Measurements from ENCODE around the gene UPF1. TPM values are rescaled to one million over a fixed set of nuclear protein-coding genes. Genes with fewer than 3 reads are reported as not detected.

UPF1 gene
- total RNA-seq, 2 experiments from 2014 or later: 77.2 to 113 TPM

DNA sequence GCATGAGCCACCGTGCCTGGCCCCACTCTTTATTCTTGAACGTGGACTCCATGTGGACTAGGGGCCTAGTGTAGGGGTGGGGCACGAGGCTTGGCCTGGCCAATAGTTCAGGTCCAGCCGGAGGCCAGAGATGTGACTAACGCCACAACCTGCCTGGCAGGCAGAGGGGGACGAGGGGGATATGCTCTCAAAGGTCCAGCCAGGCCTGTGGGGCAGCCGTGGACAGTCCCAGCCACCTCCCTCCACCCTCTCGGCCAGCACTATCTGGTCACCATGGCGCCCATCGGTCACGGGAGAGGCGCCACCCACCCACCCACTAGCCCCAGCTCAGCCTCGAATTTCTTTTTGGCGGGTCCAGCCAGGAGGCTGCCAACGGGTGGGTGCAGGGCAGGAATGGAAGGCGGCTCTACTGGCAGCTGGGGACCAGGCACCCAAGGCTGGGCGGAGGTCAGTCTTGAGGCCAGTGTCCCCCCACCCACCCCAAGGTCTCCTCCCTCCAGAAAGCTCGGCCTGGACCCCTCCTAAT, 66.4 kb downstream of the UPF1 start:
- H3K27ac ChIP-seq (ENCODE audit: low read depth, low read length, poor library complexity, severe bottlenecking): no peak overlapping the region
- no peaks in the 10 kb centered on the region for H3K4me1 ChIP-seq (ENCODE audit: insufficient read depth, low read length, poor library complexity, severe bottlenecking)
- no peaks in the 10 kb centered on the region for H3K9me3 ChIP-seq (ENCODE audit: low read length)
- no peaks in the 10 kb centered on the region for H4K20me1 ChIP-seq (ENCODE audit: insufficient read depth, low read length)
- no peak overlapping the region for H3K4me3 ChIP-seq (ENCODE audit: low read depth, low read length, poor library complexity, severe bottlenecking)
- CTCF ChIA-PET (ENCODE audit: unreplicated experiment): interaction anchor here (0.6 kb wide), 1 partner anchor 89 kb away, joined by 3 read pairs; no protein-coding TSS in a partner anchor
- H3K4me2 ChIP-seq (ENCODE audit: low read length): no peak overlapping the region
- DNase-seq (ENCODE audit: low spot score): no peak
- POLR2A ChIA-PET: interaction anchor here (0.6 kb wide), 2 partner anchors 8 to 49 kb away, joined by 3 read pairs; no protein-coding TSS in a partner anchor
- H2AFZ ChIP-seq (ENCODE audit: low read length): no peak overlapping the region
- peaks cover 11% of the 10 kb centered on the region; the same call in 1 of the 2 replicates for H3K36me3 ChIP-seq (ENCODE audit: insufficient read depth, low read length)
- H3K9me2 ChIP-seq (ENCODE audit: insufficient read depth, low read length): no peaks in the 10 kb centered on the region
- intact Hi-C loops (cut with micrococcal nuclease; ENCODE audit: unreplicated experiment): no loop called here
- no peaks in the 10 kb centered on the region for H3K79me2 ChIP-seq (ENCODE audit: insufficient read depth, low read depth, low read length)
- no TSS peak for BruUV-seq (replicated peaks)
- TF ChIP-seq CTCF (conservative IDR thresholded peaks at IDR 0.05; ENCODE audit: low read length): no peak
- no peak for TF ChIP-seq EZH2phosphoT487 (IDR thresholded peaks at IDR 0.05; ENCODE audit: borderline replicate concordance, low read depth, low read length)

DNA sequence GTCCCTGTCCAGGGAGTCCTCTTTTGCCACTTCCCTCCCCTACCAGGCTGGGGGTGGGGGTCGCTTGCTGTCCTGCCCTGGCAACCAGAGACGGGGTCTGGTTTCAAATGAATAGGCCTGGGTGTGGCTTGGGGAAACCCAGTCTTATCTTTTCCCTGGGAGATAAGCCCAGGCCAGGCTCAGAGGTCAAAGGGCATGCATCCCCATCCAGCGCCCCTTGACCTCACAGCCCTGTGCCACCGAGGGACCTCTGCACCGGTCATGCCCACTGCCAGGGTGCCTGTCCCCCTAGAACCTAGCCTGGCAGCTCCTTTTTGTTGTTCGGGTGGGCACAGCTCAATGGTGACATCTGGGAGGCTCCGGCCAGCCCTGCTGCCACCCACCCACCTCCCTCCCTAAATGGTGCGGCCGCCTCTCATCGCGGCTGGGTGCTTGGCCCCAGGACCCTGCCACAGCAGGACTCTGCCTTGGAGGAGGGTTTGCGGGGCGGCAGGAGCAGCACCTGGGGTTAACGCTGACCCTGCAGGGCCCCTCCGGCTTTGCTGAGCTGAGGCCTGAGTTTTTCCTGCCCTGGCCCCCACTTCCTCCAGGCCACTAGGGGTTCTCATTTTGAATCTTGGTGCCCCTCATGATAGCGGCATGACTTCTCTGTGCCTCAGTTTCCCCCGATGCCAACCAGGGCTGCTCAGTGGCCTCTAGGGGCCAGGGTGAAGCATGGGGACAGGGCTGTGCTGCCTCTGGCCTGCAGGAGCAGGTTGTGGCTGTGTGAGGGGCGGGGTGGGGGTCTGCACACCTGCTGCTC, 67.0 kb downstream of the UPF1 start:
- TF ChIP-seq CTCF (conservative IDR thresholded peaks at IDR 0.05; ENCODE audit: low read length) (no peak), EZH2phosphoT487 (IDR thresholded peaks at IDR 0.05; ENCODE audit: borderline replicate concordance, low read depth, low read length) (no peak)
- DNase-seq (ENCODE audit: low spot score): no peak
- CTCF ChIA-PET (ENCODE audit: unreplicated experiment): no interaction called here
- POLR2A ChIA-PET: interaction anchor here (0.6 kb wide), 2 partner anchors 8 to 50 kb away, joined by 3 read pairs; no protein-coding TSS in a partner anchor
- intact Hi-C loops (cut with micrococcal nuclease; ENCODE audit: unreplicated experiment): no loop called here
- Histone ChIP-seq H3K4me2 (ENCODE audit: low read length) (no peak overlapping the region), H2AFZ (ENCODE audit: low read length) (no peak overlapping the region), H3K9me2 (ENCODE audit: insufficient read depth, low read length) (no peaks in the 10 kb centered on the region), H3K79me2 (ENCODE audit: insufficient read depth, low read depth, low read length) (no peaks in the 10 kb centered on the region), H3K9me3 (ENCODE audit: low read length) (no peaks in the 10 kb centered on the region), H3K36me3 (ENCODE audit: insufficient read depth, low read length) (peaks cover 11% of the 10 kb centered on the region; the same call in 1 of the 2 replicates), H3K27ac (ENCODE audit: low read depth, low read length, poor library complexity, severe bottlenecking) (no peak overlapping the region), H3K4me1 (ENCODE audit: insufficient read depth, low read length, poor library complexity, severe bottlenecking) (no peaks in the 10 kb centered on the region), H4K20me1 (ENCODE audit: insufficient read depth, low read length) (no peaks in the 10 kb centered on the region), H3K4me3 (ENCODE audit: low read depth, low read length, poor library complexity, severe bottlenecking) (no peak overlapping the region)
- no TSS peak for BruUV-seq (replicated peaks)

All from OCI-LY7 (cell line).